Activated CD4-positive, alpha-beta T cell treated with anti-CD3 and anti-CD28 coated beads, Interleukin-2, Interleukin-6, amounts not matched to agents 100 ng/mL and 50 ng/mL, durations not matched to agents 16 hours and 8 hours (primary cell): Measurements from ENCODE around the gene KPNA2.
"Not testable (repeated sequence)": the region's sequence is repeated elsewhere in the genome, so short reads cannot be mapped to it uniquely, and the experiment has no call there.

ENCODE experiments used
- DNase-seq: peaks from one replicate; pipeline ENCODE4 v3.0.0-alpha.2; 2020

Gene KPNA2

GRCh38 chr17:68035523-68036303 lies at the start of gene KPNA2:
TSS of gene KPNA2 (plus strand) at chr17:68035735. CDS start at chr17:68037133, 1,398 bp downstream.
- DNase-seq = peak; percentile 97

- no peak for DNase-seq
Measured at GRCh38 chr17:67990909-67991308, 44.6 kb upstream of the KPNA2 start.

GRCh38 chr17:67992548-67993152 lies 42.9 kb upstream of the KPNA2 start:
- DNase-seq = peak; percentile 13

- DNase-seq = peak; percentile 89
Measured at GRCh38 chr17:67993153-67993997, 42.2 kb upstream of the KPNA2 start.

GRCh38 chr17:67993998-67994361 lies 41.6 kb upstream of the KPNA2 start:
- DNase-seq = no peak

- DNase-seq = peak; percentile 40
Measured at GRCh38 chr17:67994817-67995569, 40.5 kb upstream of the KPNA2 start.

- DNase-seq = peak; percentile 23
Measured at GRCh38 chr17:67995570-67996263, 39.8 kb upstream of the KPNA2 start.

GRCh38 chr17:67996301-67997171 lies 39.0 kb upstream of the KPNA2 start, which contains the start of gene C17orf58:
TSS of gene C17orf58 (minus strand) at chr17:67996469. CDS start at chr17:67996198, 271 bp downstream.
- DNase-seq = peak; percentile 48

- no peak for DNase-seq
Measured at GRCh38 chr17:67998466-67998865, 37.1 kb upstream of the KPNA2 start.

- DNase-seq = no peak
Measured at GRCh38 chr17:67999291-67999911, 36.1 kb upstream of the KPNA2 start.

GRCh38 chr17:68004201-68004600 lies 31.3 kb upstream of the KPNA2 start:
- DNase-seq = no peak

GRCh38 chr17:68006797-68007196 lies 28.7 kb upstream of the KPNA2 start:
- DNase-seq = no peak

GRCh38 chr17:68011199-68011665 lies 24.3 kb upstream of the KPNA2 start:
- peak; percentile 72 for DNase-seq

GRCh38 chr17:68013385-68013784 lies 22.1 kb upstream of the KPNA2 start:
- DNase-seq = no peak

- no peak for DNase-seq
Measured at GRCh38 chr17:68015081-68015723, 20.3 kb upstream of the KPNA2 start.

GRCh38 chr17:68016838-68017237 lies 18.7 kb upstream of the KPNA2 start:
- no peak for DNase-seq

GRCh38 chr17:68018493-68018892 lies 17.0 kb upstream of the KPNA2 start:
- not testable (repeated sequence) for DNase-seq

- no peak for DNase-seq
Measured at GRCh38 chr17:68019336-68019674, 16.2 kb upstream of the KPNA2 start.

GRCh38 chr17:68019675-68020408 lies 15.7 kb upstream of the KPNA2 start:
- peak; percentile 98 for DNase-seq
